T-cell (primary cell): Measurements from ENCODE around the gene TMEM143. TPM values are rescaled to one million over a fixed set of nuclear protein-coding genes. Genes with fewer than 3 reads are reported as not detected.

Source experiments
- ATAC-seq, 4 experiments: fragments of 200-7000 bp in 3 of 4; fragments of 150-1000 bp in 1 of 4; cut with Tn5 transposase; replicated peaks in 1 of 4; 1 replicate in 3 of 4; 2 replicates in 1 of 4; pipeline ENCODE4 v1.10.0; 2021; ENCODE audit warnings: moderate library complexity in 3 of 4, mild to moderate bottlenecking in 2 of 4, moderate number of reproducible peaks in 1 of 4
- CTCF ChIA-PET, 2 donors: fragments of 300-600 bp; sonication (Branson Sonifier 250); formaldehyde crosslinking; loops; one replicate each; lab custom pipeline; 2022; ENCODE audit warnings: antibody characterized with exemption in 2 of 2; lab: Charles Lee
- POLR2A ChIA-PET, 2 donors: fragments of 300-600 bp; sonication (Branson Sonifier 250); formaldehyde crosslinking; loops; one replicate each; lab custom pipeline; 2022; ENCODE audit warnings: antibody characterized with exemption in 2 of 2; lab: Charles Lee
- DNase-seq, 35 experiments: peaks; one replicate each; pipeline versions ENCODE4 v3.0.0 to v3.0.0-alpha.2; 2013 to 2023
- H3K27ac ChIP-seq: one replicate; pipeline ENCODE4 v1.5.1; 2013; ENCODE audit warnings: low read length
- H3K27me3 ChIP-seq, 2 experiments: replicated peaks in 1 of 2; 1 replicate in 1 of 2; 2 replicates in 1 of 2; pipeline versions ENCODE4 v1.6.1 to v1.7.0; 2013; ENCODE audit warnings: low read length in 1 of 2, mixed read lengths in 1 of 2; ENCODE audit not compliant: control insufficient read depth in 2 of 2, insufficient read depth in 2 of 2; ENCODE audit errors: extremely low read depth in 1 of 2
- H3K36me3 ChIP-seq, 2 donors: 1 replicate in 1 of 2; 2 replicates in 1 of 2; pipeline versions ENCODE4 v1.6.1 to v1.7.0; 2013; ENCODE audit warnings: low read length in 1 of 2; ENCODE audit not compliant: control insufficient read depth in 2 of 2, insufficient read depth in 1 of 2; ENCODE audit errors: extremely low read depth in 1 of 2
- H3K4me1 ChIP-seq, 2 experiments: 1 replicate in 1 of 2; 2 replicates in 1 of 2; pipeline versions ENCODE4 v1.6.1 to v1.7.0; 2013; ENCODE audit warnings: low read length in 2 of 2, mixed read lengths in 1 of 2; ENCODE audit not compliant: insufficient read depth in 2 of 2, control insufficient read depth in 1 of 2; ENCODE audit errors: extremely low read depth in 1 of 2
- H3K4me3 ChIP-seq, 2 donors: 1 replicate in 1 of 2; 2 replicates in 1 of 2; pipeline versions ENCODE4 v1.5.1 to v1.7.0; 2013; ENCODE audit warnings: mild to moderate bottlenecking in 2 of 2, low read length in 1 of 2, moderate library complexity in 1 of 2; ENCODE audit not compliant: control insufficient read depth in 1 of 2; ENCODE audit errors: extremely low read depth in 1 of 2
- H3K9me3 ChIP-seq: 2 replicates; pipeline ENCODE4 v1.7.0; 2013
- H3K27ac Mint-ChIP-seq, 2 donors: one replicate each; pipeline ENCODE4 v1.8.0; 2020 to 2021; ENCODE audit warnings: mild to moderate bottlenecking in 2 of 2, mixed read lengths in 2 of 2
- H3K27me3 Mint-ChIP-seq, 2 donors: one replicate each; pipeline ENCODE4 v1.8.0; 2021 to 2022; ENCODE audit warnings: mixed read lengths in 2 of 2
- H3K36me3 Mint-ChIP-seq: one replicate; pipeline ENCODE4 v1.8.0; 2021; ENCODE audit warnings: mixed read lengths
- H3K4me1 Mint-ChIP-seq, 3 donors: one replicate each; pipeline ENCODE4 v1.8.0; 2020 to 2022; ENCODE audit warnings: mixed read lengths in 3 of 3, mild to moderate bottlenecking in 1 of 3
- H3K4me3 Mint-ChIP-seq, 3 donors: one replicate each; pipeline ENCODE4 v1.8.0; 2020 to 2022; ENCODE audit warnings: mild to moderate bottlenecking in 3 of 3, mixed read lengths in 3 of 3, moderate library complexity in 3 of 3
- H3K9me3 Mint-ChIP-seq, 3 donors: one replicate each; pipeline ENCODE4 v1.8.0; 2020 to 2022; ENCODE audit warnings: mixed read lengths in 3 of 3
- WGBS: methylation state at CpG from one replicate; pipeline ENCODE4 v1.1.5; 2013; ENCODE audit warnings: missing lambda C conversion rate; ENCODE audit not compliant: insufficient coverage; 5-methylcytosine and 5-hydroxymethylcytosine counted together
- total RNA-seq, 35 experiments: library from RNA in 6 of 35; stranded (reverse) in 6 of 35; fragments of 120-200 nt in 1 of 35; gene quantifications; one replicate each; pipeline versions ENCODE4 v1.2.1 to v1.2.4 and lab custom pipeline; 2013 to 2026

TMEM143 gene
- total RNA-seq, 5 donors from 2014 or later (not counting 1 experiment from before 2014, with no cell fraction given), result 14.5 to 33.5 (median 29.0) TPM

GRCh38 chr19:48340995-48341394, 22.7 kb downstream of the TMEM143 start:
- no peaks in the 10 kb centered on the region for H3K4me1 Mint-ChIP-seq
- no peak for DNase-seq
- no peaks in the 10 kb centered on the region for H3K9me3 Mint-ChIP-seq
- H3K4me1 ChIP-seq, result no peaks in the 10 kb centered on the region
- H3K27ac Mint-ChIP-seq, result no peak overlapping the region
- ChIA-PET POLR2A (no interaction called here), CTCF (interaction anchor here (0.6 kb wide), 2 partner anchors 11 to 67 kb away, joined by 4 to 10 read pairs; no protein-coding TSS in a partner anchor)
- no peaks in the 10 kb centered on the region for H3K27me3 Mint-ChIP-seq
- no peak overlapping the region for H3K27ac ChIP-seq
- no peak overlapping the region for H3K4me3 Mint-ChIP-seq
- H3K36me3 ChIP-seq, result peaks cover 0 to 9% of the 10 kb centered on the region in 2 donors
- H3K4me3 ChIP-seq, result no peak overlapping the region
- ATAC-seq, result no peak
- no peaks in the 10 kb centered on the region for H3K27me3 ChIP-seq
- WGBS, result 94% methylated on average over 10 of the region's 11 CpGs
- no peaks in the 10 kb centered on the region for H3K9me3 ChIP-seq
- peaks cover 7% of the 10 kb centered on the region for H3K36me3 Mint-ChIP-seq

DNA sequence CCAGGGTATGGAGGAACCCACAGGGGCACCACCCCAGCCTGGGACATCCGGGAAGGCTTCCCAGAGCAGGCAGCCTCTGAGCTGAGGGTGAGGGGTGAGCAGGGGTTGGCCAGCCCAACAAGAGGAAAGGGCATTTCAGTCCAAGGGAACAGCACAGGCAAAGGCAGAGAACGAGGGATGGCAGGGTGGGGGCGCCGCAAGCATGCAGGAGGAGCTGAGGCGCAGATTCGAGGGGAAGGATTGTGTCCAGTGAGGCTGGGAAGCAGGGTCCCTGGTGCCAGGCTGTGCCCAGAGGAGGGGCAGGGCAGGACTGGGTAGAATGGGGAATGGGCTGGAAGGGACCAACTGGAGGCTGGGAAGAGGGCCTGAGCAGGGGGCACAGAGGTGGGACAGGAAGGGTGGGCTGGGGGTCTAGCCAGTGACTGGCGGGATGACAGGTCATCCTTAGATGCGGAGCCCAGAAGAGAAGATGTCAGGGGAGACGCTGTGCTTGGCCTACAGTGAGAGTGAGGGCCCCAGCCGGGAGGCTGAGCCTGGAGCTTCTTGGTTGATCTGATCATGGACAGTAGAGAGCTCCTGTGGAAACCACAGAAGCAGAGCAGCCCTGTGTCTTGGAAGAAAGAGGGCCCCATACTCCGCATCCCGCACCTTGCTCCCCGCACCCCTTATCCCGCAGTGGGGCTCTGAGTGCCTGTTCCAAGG, 24.8 kb downstream of the TMEM143 start:
- DNase-seq (no peak), ATAC-seq (no peak)
- Mint-ChIP-seq H3K4me1 (peaks cover 8 to 13% (median 9%) of the 10 kb centered on the region in 3 donors), H3K4me3 (no peak overlapping the region), H3K9me3 (no peaks in the 10 kb centered on the region), H3K27ac (no peak overlapping the region), H3K36me3 (peaks cover 7% of the 10 kb centered on the region), H3K27me3 (no peaks in the 10 kb centered on the region)
- ChIA-PET POLR2A (no interaction called here), CTCF (interaction anchor here in 1 of 2 donors (0.6 kb wide), 1 partner anchor 74 kb away, joined by 5 read pairs; no protein-coding TSS in a partner anchor)
- Histone ChIP-seq H3K36me3 (peaks cover 0 to 6% of the 10 kb centered on the region in 2 donors), H3K27me3 (no peaks in the 10 kb centered on the region), H3K27ac (no peak overlapping the region), H3K4me1 (peaks cover 0 to 9% of the 10 kb centered on the region in 2 experiments), H3K4me3 (no peak overlapping the region), H3K9me3 (no peaks in the 10 kb centered on the region)
- 98% methylated on average over 13 of the region's 14 CpGs for WGBS

GRCh38 chr19:48338253-48338755, 25.4 kb downstream of the TMEM143 start:
- no peaks in the 10 kb centered on the region for H3K9me3 Mint-ChIP-seq
- Histone ChIP-seq H3K27me3 (no peaks in the 10 kb centered on the region), H3K4me1 (peaks cover 0 to 14% of the 10 kb centered on the region in 2 experiments), H3K9me3 (no peaks in the 10 kb centered on the region), H3K27ac (no peak overlapping the region), H3K4me3 (no peak overlapping the region), H3K36me3 (peaks cover 0 to 6% of the 10 kb centered on the region in 2 donors)
- POLR2A ChIA-PET, result no interaction called here
- H3K27me3 Mint-ChIP-seq, result no peaks in the 10 kb centered on the region
- WGBS, result 93% methylated on average over 12 of the region's 14 CpGs
- peaks cover 4% of the 10 kb centered on the region for H3K36me3 Mint-ChIP-seq
- no peak overlapping the region for H3K4me3 Mint-ChIP-seq
- peak overlapping the region in 1 of 2 donors; percentile 34 for H3K27ac Mint-ChIP-seq
- DNase-seq (no peak), ATAC-seq (no peak)
- peaks cover 9 to 17% (median 13%) of the 10 kb centered on the region in 3 donors for H3K4me1 Mint-ChIP-seq
- CTCF ChIA-PET, result no interaction called here

DNA sequence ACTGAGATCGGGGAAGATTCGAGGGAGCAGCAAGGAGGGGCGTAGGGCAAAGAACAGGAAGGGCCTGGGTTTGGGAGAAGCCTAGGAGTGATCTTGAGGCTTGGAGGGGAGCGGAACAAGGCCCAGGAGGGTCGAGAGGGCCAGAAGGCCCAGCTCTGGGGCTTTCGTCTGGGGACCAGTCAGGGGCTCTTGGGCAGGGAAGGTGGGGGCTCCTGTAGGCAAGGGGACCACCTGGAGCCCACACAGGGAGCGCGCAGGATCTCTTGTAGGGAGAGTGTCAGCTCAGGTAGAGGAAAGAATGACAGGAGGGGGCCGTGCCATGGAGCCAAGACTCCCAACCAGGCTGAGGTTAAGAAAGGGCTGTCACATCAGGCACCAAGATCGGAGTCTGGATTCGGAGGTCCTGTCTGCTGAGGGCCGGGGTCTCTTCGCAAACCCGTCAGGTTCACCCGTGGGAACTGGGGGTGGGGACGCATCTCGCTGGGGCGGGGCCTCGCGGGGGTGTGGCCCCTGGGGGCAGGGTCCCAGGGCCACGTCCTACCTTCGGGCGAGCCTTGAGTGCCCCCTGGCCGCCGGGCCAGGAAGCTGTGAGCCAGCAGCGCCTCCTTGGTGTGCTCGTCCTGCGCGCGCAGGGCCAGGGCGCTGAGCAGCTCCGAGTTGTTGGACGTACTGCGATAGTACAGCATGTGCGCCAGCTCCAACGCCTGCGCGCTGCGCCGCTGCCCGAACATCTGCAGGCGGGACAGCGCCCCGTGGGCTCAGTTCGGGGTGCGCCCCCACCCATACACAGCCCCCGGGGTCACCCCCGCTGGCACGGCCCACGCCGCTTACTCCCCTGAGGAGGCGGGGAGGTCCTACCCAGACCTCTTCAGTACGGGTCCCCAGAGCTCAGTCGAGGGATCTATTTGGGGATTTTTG, 30.0 kb downstream of the TMEM143 start:
- no peaks in the 10 kb centered on the region for H3K9me3 Mint-ChIP-seq
- Histone ChIP-seq H3K4me1 (peaks cover 23 to 57% of the 10 kb centered on the region in 2 experiments), H3K27ac (peak overlapping the region; percentile 95), H3K4me3 (peak overlapping the region; percentile 85 to 94), H3K9me3 (no peaks in the 10 kb centered on the region), H3K27me3 (no peaks in the 10 kb centered on the region), H3K36me3 (peaks cover 0 to 22% of the 10 kb centered on the region in 2 donors)
- ChIA-PET POLR2A (interaction anchor here (0.6 to 1.3 kb wide), 7 partner anchors 10 to 74 kb away, joined by 3 to 20 read pairs (median 5); partner anchors contain the start of genes KDELR1 (in 1 of the 2), SYNGR4 (in 1 of the 2) and TMEM143 (in 1 of the 2)), CTCF (interaction anchor here (0.5 to 3.1 kb wide), 23 partner anchors 9 to 1306 kb away, joined by 3 to 123 read pairs (median 5); partner anchors contain the start of genes CA11 (in 1 of the 2), EMP3 (in 1 of the 2), GYS1 (in 1 of the 2) and RRAS (in 1 of the 2))
- peaks cover 24% of the 10 kb centered on the region for H3K36me3 Mint-ChIP-seq
- DNase-seq (peak; percentile 90 to 97 (median 94)), ATAC-seq (peak; percentile 64 to 66 (median 65))
- peak overlapping the region; percentile 91 to 96 (median 96) for H3K4me3 Mint-ChIP-seq
- no peaks in the 10 kb centered on the region for H3K27me3 Mint-ChIP-seq
- WGBS, result under 1% methylated on average over 41 of the region's 54 CpGs
- peaks cover 46 to 57% (median 57%) of the 10 kb centered on the region in 3 donors for H3K4me1 Mint-ChIP-seq
- H3K27ac Mint-ChIP-seq, result peak overlapping the region; percentile 95 to 99

GRCh38 chr19:48332662-48333466, 30.9 kb downstream of the TMEM143 start:
- Histone ChIP-seq H3K27me3 (no peaks in the 10 kb centered on the region), H3K27ac (peak overlapping the region; percentile 95), H3K9me3 (no peaks in the 10 kb centered on the region), H3K4me3 (peak overlapping the region; percentile 85 to 94), H3K36me3 (peaks cover 0 to 28% of the 10 kb centered on the region in 2 donors), H3K4me1 (peaks cover 28 to 64% of the 10 kb centered on the region in 2 experiments)
- H3K4me1 Mint-ChIP-seq, result peaks cover 52 to 64% (median 64%) of the 10 kb centered on the region in 3 donors
- peak overlapping the region; percentile 91 to 96 (median 96) for H3K4me3 Mint-ChIP-seq
- no peaks in the 10 kb centered on the region for H3K9me3 Mint-ChIP-seq
- ChIA-PET CTCF (interaction anchor here (0.6 to 3.1 kb wide), 17 partner anchors 9 to 1385 kb away, joined by 3 to 123 read pairs (median 6); partner anchors contain the start of genes CARD8 (in 1 of the 2), EMP3 (in 1 of the 2), GYS1 (in 1 of the 2) and RUVBL2 (in 1 of the 2)), POLR2A (interaction anchor here (0.6 to 1.3 kb wide), 9 partner anchors 9 to 984 kb away, joined by 3 to 20 read pairs (median 5); partner anchors contain the start of genes CARD8 (in 1 of the 2), DHX34 (in 1 of the 2), KDELR1 (in 1 of the 2) and SYNGR4 (in 1 of the 2))
- under 1% methylated on average over 20 of the region's 25 CpGs for WGBS
- DNase-seq, result peak; percentile 78 to 99 (median 96)
- H3K27ac Mint-ChIP-seq, result peak overlapping the region; percentile 95 to 99
- peak; percentile 69 to 75 (median 73) for ATAC-seq
- H3K27me3 Mint-ChIP-seq, result no peaks in the 10 kb centered on the region
- peaks cover 28% of the 10 kb centered on the region for H3K36me3 Mint-ChIP-seq
